ENCODE measurements around the gene SLC18A2. TPM values are rescaled to one million over a fixed set of nuclear protein-coding genes. Genes with fewer than 3 reads are reported as not detected.

The SLC18A2 gene
- total RNA-seq, 1 experiment from 2014 or later = 4.0 TPM

- H2BK5ac ChIP-seq (ENCODE audit: insufficient read length, low read length) = no peak overlapping the region
- no peak overlapping the region for H3K9ac ChIP-seq (ENCODE audit: extremely low read depth, insufficient read length, low read length)
- H3K56ac ChIP-seq (ENCODE audit: insufficient read length, low read depth, low read length) = no peak overlapping the region
- H3K14ac ChIP-seq (ENCODE audit: insufficient read depth, low read length) = no peak overlapping the region
- no peaks in the 10 kb centered on the region for H3K79me1 ChIP-seq (ENCODE audit: insufficient read depth, low read depth, low read length, poor library complexity, severe bottlenecking)
- no peak overlapping the region for H3K27ac ChIP-seq (ENCODE audit: insufficient read length, low read depth, low read length)
- H4K8ac ChIP-seq (replicated peaks; ENCODE audit: insufficient read length, low read depth, low read length) = no peak overlapping the region
- H3K4me1 Mint-ChIP-seq = no peaks in the 10 kb centered on the region
- no peak overlapping the region for H2BK120ac ChIP-seq (ENCODE audit: low read depth, low read length, poor library complexity, severe bottlenecking)
- H3K4ac ChIP-seq (ENCODE audit: low read depth, low read length) = no peak overlapping the region
- H4K5ac ChIP-seq (ENCODE audit: insufficient read length, low read depth, low read length) = no peak overlapping the region
- no peaks in the 10 kb centered on the region for H3K23me2 ChIP-seq (ENCODE audit: insufficient read length, low read depth, low read length, poor library complexity, severe bottlenecking)
- H3K18ac ChIP-seq (ENCODE audit: insufficient read length, low read depth, low read length) = no peak overlapping the region
- no peaks in the 10 kb centered on the region for H4K20me1 ChIP-seq (ENCODE audit: control insufficient read depth, insufficient read depth, insufficient read length)
- no peak overlapping the region for H2BK20ac ChIP-seq (ENCODE audit: low read depth, low read length, poor library complexity, severe bottlenecking)
- no peaks in the 10 kb centered on the region for H3K79me2 ChIP-seq (ENCODE audit: insufficient read depth, low read length)
- H2BK15ac ChIP-seq (ENCODE audit: low read depth, low read length) = no peak overlapping the region
- H2AK5ac ChIP-seq (ENCODE audit: insufficient read length, low read length) = no peak overlapping the region
- TF ChIP-seq, protein P1, sequence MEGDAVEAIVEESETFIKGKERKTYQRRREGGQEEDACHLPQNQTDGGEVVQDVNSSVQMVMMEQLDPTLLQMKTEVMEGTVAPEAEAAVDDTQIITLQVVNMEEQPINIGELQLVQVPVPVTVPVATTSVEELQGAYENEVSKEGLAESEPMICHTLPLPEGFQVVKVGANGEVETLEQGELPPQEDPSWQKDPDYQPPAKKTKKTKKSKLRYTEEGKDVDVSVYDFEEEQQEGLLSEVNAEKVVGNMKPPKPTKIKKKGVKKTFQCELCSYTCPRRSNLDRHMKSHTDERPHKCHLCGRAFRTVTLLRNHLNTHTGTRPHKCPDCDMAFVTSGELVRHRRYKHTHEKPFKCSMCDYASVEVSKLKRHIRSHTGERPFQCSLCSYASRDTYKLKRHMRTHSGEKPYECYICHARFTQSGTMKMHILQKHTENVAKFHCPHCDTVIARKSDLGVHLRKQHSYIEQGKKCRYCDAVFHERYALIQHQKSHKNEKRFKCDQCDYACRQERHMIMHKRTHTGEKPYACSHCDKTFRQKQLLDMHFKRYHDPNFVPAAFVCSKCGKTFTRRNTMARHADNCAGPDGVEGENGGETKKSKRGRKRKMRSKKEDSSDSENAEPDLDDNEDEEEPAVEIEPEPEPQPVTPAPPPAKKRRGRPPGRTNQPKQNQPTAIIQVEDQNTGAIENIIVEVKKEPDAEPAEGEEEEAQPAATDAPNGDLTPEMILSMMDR (conservative IDR thresholded peaks at IDR 0.05) = no peak
- no peak overlapping the region for H3K4me3 Mint-ChIP-seq
- H3K23ac ChIP-seq (ENCODE audit: insufficient read length, low read depth, low read length) = no peak overlapping the region
- H3K27ac Mint-ChIP-seq = no peak overlapping the region
- H4K91ac ChIP-seq (ENCODE audit: insufficient read length, low read depth, low read length) = no peak overlapping the region
- H2AFZ ChIP-seq (ENCODE audit: low read length) = no peak overlapping the region
- H3K27me3 ChIP-seq (ENCODE audit: insufficient read depth, low read length) = no peaks in the 10 kb centered on the region
- H2BK12ac ChIP-seq (ENCODE audit: insufficient read length, low read depth, low read length) = no peak overlapping the region
- no peaks in the 10 kb centered on the region for H3K9me3 ChIP-seq (ENCODE audit: control insufficient read depth, low read depth, low read length)
- no peaks in the 10 kb centered on the region for H3K27me3 Mint-ChIP-seq (ENCODE audit: low read depth)
- H3T11ph ChIP-seq (ENCODE audit: low read length) = no peak overlapping the region
- no peak overlapping the region for H3K4me2 ChIP-seq (ENCODE audit: insufficient read depth, insufficient read length, low read length)
- peaks cover 0 to 8% (median 3%) of the 10 kb centered on the region in 3 experiments; a peak in 5 of 7 replicates for H3K36me3 Mint-ChIP-seq (ENCODE audit: insufficient read depth in 1 of 3, low read depth in 3 of 3)
- no peak for DNase-seq
- no CpG with 5 or more reads among the region's 1 CpG for WGBS (ENCODE audit: extremely low coverage, insufficient read length, low lambda C conversion rate)
- H3K9me3 Mint-ChIP-seq = no peaks in the 10 kb centered on the region
- H3K4me1 ChIP-seq (ENCODE audit: insufficient read depth, low read length) = no peaks in the 10 kb centered on the region
Observed at GRCh38 chr10:117313641-117314040, 72.7 kb downstream of the SLC18A2 start.

Measured in H9 (cell line).